CD4-positive, alpha-beta T cell treated with Interleukin-4 for 4 hours (primary cell): ENCODE data around the gene NUP210.

ENCODE experiments used
- DNase-seq: peaks from one replicate; pipeline ENCODE4 v3.0.0-alpha.2; 2020

Gene NUP210

GRCh38 chr3:13372656-13373055 lies 47.5 kb downstream of the NUP210 start:
- DNase-seq: no peak

- DNase-seq: no peak
These were observed 48.0 kb downstream of the NUP210 start for GRCh38 chr3:13372126-13372525.

GRCh38 chr3:13371100-13372075 lies 48.7 kb downstream of the NUP210 start:
- DNase-seq: no peak

GRCh38 chr3:13370609-13371008 lies 49.5 kb downstream of the NUP210 start:
- DNase-seq: no peak

- DNase-seq: no peak
These were observed 50.1 kb downstream of the NUP210 start for GRCh38 chr3:13370055-13370454.

- no peak for DNase-seq
These were observed 51.3 kb downstream of the NUP210 start for GRCh38 chr3:13368834-13369233.

- DNase-seq: no peak
These were observed 52.4 kb downstream of the NUP210 start for GRCh38 chr3:13367728-13368127.

GRCh38 chr3:13365390-13366379 lies 54.4 kb downstream of the NUP210 start:
- DNase-seq: no peak

- DNase-seq: no peak
These were observed 55.4 kb downstream of the NUP210 start for GRCh38 chr3:13364602-13365271.

GRCh38 chr3:13362551-13362950 lies 57.6 kb downstream of the NUP210 start:
- DNase-seq: no peak

- no peak for DNase-seq
These were observed 60.2 kb downstream of the NUP210 start for GRCh38 chr3:13359916-13360315.

GRCh38 chr3:13358643-13359042 lies 61.5 kb downstream of the NUP210 start:
- no peak for DNase-seq

GRCh38 chr3:13358051-13358450 lies 62.1 kb downstream of the NUP210 start:
- DNase-seq: no peak

GRCh38 chr3:13357074-13357473 lies 63.0 kb downstream of the NUP210 start:
- no peak for DNase-seq

GRCh38 chr3:13353936-13354542 lies 66.1 kb downstream of the NUP210 start:
- DNase-seq: no peak

- no peak for DNase-seq
These were observed 66.6 kb downstream of the NUP210 start for GRCh38 chr3:13353506-13353905.

- peak; percentile 9 for DNase-seq
These were observed 67.4 kb downstream of the NUP210 start for GRCh38 chr3:13352621-13353131.

GRCh38 chr3:13349823-13350222 lies 70.3 kb downstream of the NUP210 start:
- no peak for DNase-seq

- peak; percentile 6 for DNase-seq
These were observed 71.3 kb downstream of the NUP210 start for GRCh38 chr3:13348661-13349396.

- no peak for DNase-seq
These were observed 72.0 kb downstream of the NUP210 start for GRCh38 chr3:13348100-13348499.

- DNase-seq: no peak
These were observed 72.7 kb downstream of the NUP210 start for GRCh38 chr3:13347390-13347950.
